Fibroblast of pulmonary artery (primary cell): ENCODE data around the gene CACNG7.
"Not testable (repeated sequence)": the region's sequence is repeated elsewhere in the genome, so short reads cannot be mapped to it uniquely, and the experiment has no call there.

Experiments used
- DNase-seq: peaks from one replicate; pipeline ENCODE4 v3.0.0-alpha.2; 2010; ENCODE audit warnings: low read depth
- H3K4me3 ChIP-seq: replicated peaks from 2 replicates; pipeline ENCODE4 v1.5.1; 2011; ENCODE audit warnings: low read depth, mild to moderate bottlenecking, control low read depth, low read length, moderate library complexity
- TF ChIP-seq, protein P1 (sequence below): IDR thresholded peaks from 2 replicates; pipeline ENCODE4 v1.5.1; 2011; ENCODE audit warnings: mild to moderate bottlenecking, control low read depth, low read length, inconsistent platforms; ENCODE audit errors: missing control alignments

Gene CACNG7

DNA sequence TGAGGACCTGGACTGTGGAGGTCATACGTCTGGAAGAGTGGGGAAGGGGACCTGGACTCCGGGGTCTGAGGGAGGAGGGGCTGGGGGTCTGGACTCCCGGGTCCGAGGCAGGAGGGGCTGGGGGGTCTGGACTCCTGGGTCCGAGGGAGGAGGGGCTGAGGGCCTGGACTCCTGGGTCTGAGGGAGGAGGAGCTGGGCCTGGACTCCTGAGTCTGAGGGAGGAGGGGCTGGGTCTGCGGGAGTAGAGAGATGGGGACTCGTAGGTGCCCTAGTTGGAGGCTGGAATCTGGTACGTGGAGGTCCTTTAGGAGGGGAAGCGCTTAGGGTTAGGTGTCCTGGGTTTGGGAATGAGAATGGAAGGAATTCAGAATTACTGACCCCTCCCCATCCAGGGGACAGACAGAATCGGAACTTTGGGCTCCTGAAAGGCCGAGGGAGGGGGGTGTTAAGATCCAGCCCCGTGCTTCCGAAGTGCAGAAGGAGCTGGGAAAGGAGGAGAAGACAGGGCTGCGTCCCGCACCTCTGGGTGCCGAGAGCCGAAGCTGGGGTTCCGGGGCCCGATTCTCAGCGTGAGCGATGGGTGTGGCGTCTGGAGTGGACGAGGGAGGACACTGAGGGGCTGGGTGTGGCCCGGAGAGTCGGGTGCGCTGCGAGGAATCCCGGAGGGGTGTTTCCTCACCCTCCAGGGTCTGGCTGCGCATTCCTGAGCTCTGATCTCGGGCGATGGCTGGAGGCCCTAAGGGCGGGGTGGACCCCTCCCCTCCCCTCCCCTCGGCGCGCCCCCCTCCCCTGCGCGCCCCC is 40.8 kb upstream of the CACNG7 start:
- TF ChIP-seq, protein P1, sequence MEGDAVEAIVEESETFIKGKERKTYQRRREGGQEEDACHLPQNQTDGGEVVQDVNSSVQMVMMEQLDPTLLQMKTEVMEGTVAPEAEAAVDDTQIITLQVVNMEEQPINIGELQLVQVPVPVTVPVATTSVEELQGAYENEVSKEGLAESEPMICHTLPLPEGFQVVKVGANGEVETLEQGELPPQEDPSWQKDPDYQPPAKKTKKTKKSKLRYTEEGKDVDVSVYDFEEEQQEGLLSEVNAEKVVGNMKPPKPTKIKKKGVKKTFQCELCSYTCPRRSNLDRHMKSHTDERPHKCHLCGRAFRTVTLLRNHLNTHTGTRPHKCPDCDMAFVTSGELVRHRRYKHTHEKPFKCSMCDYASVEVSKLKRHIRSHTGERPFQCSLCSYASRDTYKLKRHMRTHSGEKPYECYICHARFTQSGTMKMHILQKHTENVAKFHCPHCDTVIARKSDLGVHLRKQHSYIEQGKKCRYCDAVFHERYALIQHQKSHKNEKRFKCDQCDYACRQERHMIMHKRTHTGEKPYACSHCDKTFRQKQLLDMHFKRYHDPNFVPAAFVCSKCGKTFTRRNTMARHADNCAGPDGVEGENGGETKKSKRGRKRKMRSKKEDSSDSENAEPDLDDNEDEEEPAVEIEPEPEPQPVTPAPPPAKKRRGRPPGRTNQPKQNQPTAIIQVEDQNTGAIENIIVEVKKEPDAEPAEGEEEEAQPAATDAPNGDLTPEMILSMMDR: no peak
- peak; percentile 69 for DNase-seq
- H3K4me3 ChIP-seq: peak overlapping the region; percentile 97

DNA sequence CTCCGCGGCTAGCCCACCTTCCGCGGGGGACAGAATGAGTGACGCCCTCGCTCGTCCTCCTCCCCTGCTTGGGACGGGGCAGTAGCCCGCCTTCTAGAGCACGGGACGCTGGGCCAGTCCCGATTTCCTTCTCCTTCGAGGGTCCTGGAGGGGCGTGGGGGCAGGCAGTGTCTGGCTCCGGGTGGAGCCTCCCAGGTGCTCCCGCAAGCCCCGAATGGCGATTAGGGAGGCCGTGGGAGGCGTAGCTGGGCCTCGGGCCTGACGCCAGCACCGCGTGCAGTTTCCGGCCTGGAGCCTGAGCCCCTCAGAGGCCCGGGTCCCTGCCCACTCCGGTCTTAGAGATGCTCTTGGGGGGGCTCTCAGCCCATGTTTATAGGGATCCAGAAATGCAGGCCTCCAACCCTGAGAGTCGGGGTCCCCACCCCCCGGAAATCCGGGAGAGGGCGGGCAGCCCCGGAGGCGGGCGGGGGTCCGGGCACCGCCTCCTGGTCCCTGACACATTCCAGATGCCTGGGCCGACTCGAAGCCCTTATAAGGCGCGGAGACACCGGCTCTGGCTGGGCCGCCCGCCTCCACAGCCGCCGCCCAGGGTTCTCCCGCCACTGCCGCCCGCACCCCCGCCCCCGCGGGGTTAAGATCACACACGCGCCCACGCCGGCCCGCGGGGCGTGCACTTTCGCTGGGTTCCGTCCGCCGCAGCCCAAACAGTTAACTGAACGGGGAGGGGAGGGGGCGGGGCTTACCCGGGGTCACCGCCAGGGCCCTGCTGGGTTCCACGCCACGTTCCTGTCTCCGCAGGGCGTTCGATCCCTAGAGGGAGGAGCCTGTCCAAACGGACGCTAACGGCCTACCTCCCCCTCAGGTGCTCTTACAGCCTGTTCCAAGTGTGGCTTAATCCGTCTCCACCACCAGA is 39.9 kb upstream of the CACNG7 start:
- peak overlapping the region; percentile 97 for H3K4me3 ChIP-seq
- DNase-seq: peak; percentile 91
- TF ChIP-seq, protein P1: no peak

DNA sequence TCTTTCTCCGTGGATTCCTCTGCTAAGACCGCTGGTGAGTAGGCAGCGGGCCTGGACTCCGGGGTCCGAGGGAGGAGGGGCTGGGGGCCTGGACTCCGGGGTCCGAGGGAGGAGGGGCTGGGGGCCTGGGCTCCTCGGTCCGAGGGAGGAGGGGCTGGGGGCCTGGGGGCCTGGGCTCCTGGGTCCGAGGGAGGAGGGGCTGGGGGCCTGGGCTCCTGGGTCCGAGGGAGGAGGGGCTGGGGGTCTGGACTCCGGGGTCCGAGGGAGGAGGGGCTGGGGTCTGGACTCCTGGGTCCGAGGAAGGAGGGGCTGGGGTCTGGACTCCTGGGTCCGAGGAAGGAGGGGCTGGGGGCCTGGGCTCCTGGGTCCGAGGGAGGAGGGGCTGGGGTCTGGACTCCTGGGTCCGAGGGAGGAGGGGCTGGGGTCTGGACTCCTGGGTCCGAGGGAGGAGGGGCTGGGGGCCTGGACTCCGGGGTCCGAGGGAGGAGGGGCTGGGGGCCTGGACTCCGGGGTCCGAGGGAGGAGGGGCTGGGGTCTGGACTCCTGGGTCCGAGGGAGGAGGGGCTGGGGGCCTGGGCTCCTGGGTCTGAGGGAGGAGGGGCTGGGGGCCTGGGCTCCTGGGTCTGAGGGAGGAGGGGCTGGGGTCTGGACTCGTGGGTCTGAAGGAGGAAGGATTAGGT is 39.1 kb upstream of the CACNG7 start:
- H3K4me3 ChIP-seq: peak overlapping the region; percentile 97
- DNase-seq: not testable (repeated sequence)

DNA sequence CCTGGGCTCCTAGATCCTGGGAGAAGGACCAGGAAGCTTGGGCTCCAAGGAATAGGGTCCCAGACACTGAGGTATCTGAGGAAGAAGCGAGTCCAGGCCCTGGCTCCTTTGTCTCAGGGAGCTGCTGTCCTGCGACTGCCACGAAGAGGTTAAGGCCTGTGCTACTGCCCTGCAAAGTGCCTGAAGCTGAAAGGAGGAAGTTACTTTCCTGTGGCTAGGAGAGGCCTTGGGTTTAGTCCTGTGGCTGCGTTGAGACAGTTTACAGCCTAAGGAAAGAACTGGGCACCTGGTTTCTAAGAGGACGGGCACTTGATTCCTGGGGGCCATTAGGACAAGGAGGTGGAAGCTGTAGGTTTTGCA is 38.6 kb upstream of the CACNG7 start:
- peak overlapping the region; percentile 37 for H3K4me3 ChIP-seq
- no peak for DNase-seq
- TF ChIP-seq, protein P1: no peak

DNA sequence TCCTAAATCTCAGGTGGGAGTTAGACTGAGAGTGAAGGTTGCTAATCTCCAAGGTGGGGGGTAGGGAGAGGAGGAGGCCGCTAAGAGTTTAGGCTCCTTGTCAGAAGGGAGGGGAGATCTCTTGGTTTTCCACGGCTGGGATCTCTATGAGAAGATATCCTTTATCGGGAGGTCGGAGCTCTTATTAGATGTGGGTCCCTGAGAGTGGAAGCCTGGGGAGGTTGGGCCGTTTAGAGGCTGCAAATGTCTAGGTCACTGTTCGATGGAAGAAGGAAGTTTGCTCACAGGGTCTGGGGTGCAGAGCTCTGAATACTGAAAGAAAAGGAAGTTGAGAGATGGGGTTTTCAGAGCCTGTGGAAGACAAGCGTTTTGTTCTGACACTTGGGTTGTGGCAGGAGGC is 37.6 kb upstream of the CACNG7 start:
- H3K4me3 ChIP-seq: no peak overlapping the region
- TF ChIP-seq, protein P1: no peak
- DNase-seq: no peak

DNA sequence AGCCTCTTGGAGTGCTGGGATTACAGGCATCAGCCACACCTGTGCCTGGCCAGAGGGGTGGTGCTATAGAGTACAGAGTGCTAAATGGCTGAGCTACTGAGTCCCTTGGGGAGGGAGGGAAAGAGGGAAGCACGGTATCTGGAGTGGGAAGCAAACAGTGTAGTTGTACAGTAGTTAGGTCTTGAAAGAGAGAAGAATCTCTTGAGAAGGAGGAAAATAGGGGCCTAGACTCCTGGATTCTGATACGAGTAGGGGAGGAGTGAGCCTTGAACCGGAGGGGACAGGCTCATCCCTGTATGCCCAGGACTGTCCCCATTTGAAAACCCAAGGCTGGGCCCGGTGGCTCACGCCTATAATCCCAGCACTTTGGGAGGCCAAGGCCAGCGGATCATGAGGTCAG is 36.3 kb upstream of the CACNG7 start:
- TF ChIP-seq, protein P1: no peak
- no peak overlapping the region for H3K4me3 ChIP-seq
- DNase-seq: no peak
